GM23338 (cell line): ENCODE measurements around the gene EPHA4. TPM values are rescaled to one million over a fixed set of nuclear protein-coding genes. Genes with fewer than 3 reads are reported as not detected.

Source experiments
- ATAC-seq: fragments of 200-7000 bp; cut with Tn5 transposase; 3 replicates; pipeline ENCODE4 v1.9.1; 2020
- DNase-seq: peaks from one replicate; pipeline ENCODE4 v3.0.0-alpha.2; 2015; ENCODE audit warnings: low spot score
- H2AFZ ChIP-seq: fragments of 200-600 bp; sonication (generic); 2 replicates; pipeline ENCODE4 v1.8.0; 2016; ENCODE audit warnings: antibody characterized with exemption, mild to moderate bottlenecking, moderate library complexity
- H3F3A ChIP-seq: fragments of 200-600 bp; sonication (generic); replicated peaks from 2 replicates; pipeline ENCODE4 v1.8.0; 2017; ENCODE audit warnings: antibody characterized with exemption, mixed run types, low read depth
- H3K27ac ChIP-seq: fragments of 200-600 bp; sonication (generic); 2 replicates; pipeline ENCODE4 v1.6.1; 2016; ENCODE audit warnings: low read depth
- H3K27me3 ChIP-seq: fragments of 200-600 bp; sonication (generic); 2 replicates; pipeline ENCODE4 v1.8.0; 2016; ENCODE audit warnings: mild to moderate bottlenecking, mixed run types, moderate library complexity; ENCODE audit not compliant: insufficient read depth
- H3K36me3 ChIP-seq: fragments of 200-600 bp; sonication (generic); 2 replicates; pipeline ENCODE4 v1.8.0; 2016; ENCODE audit warnings: mild to moderate bottlenecking; ENCODE audit not compliant: insufficient read depth
- H3K4me1 ChIP-seq: fragments of 200-600 bp; sonication (generic); 2 replicates; pipeline ENCODE4 v1.8.0; 2016; ENCODE audit warnings: mild to moderate bottlenecking, moderate library complexity; ENCODE audit not compliant: insufficient read depth
- H3K4me2 ChIP-seq: fragments of 200-600 bp; sonication (generic); 2 replicates; pipeline ENCODE4 v1.7.1; 2017; ENCODE audit warnings: mixed run types
- H3K4me3 ChIP-seq: fragments of 200-600 bp; sonication (generic); 2 replicates; pipeline ENCODE4 v1.6.1; 2016; ENCODE audit warnings: mixed run types
- H3K79me2 ChIP-seq: fragments of 200-600 bp; sonication (generic); replicated peaks from 2 replicates; pipeline ENCODE4 v1.8.0; 2017; ENCODE audit warnings: mild to moderate bottlenecking; ENCODE audit not compliant: insufficient read depth
- H3K9me2 ChIP-seq: fragments of 200-600 bp; sonication (generic); 2 replicates; pipeline ENCODE4 v1.8.0; 2017; ENCODE audit not compliant: insufficient read depth
- H4K20me1 ChIP-seq: fragments of 200-600 bp; sonication (generic); replicated peaks from 2 replicates; pipeline ENCODE4 v1.8.0; 2017; ENCODE audit warnings: mild to moderate bottlenecking; ENCODE audit not compliant: insufficient read depth
- H3K27ac Mint-ChIP-seq: 2 replicates; pipeline ENCODE4 v1.8.0; 2020; ENCODE audit warnings: inconsistent platforms, mild to moderate bottlenecking, moderate library complexity, mixed read lengths
- H3K27me3 Mint-ChIP-seq: 3 replicates; pipeline ENCODE4 v1.8.0; 2022; ENCODE audit warnings: low read depth, mild to moderate bottlenecking, moderate library complexity, mixed read lengths, inconsistent platforms; ENCODE audit not compliant: insufficient read depth, poor library complexity
- H3K36me3 Mint-ChIP-seq: 3 replicates; pipeline ENCODE4 v1.8.0; 2021; ENCODE audit warnings: low read depth, mild to moderate bottlenecking, inconsistent platforms, moderate library complexity, mixed read lengths
- H3K4me1 Mint-ChIP-seq: 3 replicates; pipeline ENCODE4 v1.8.0; 2020; ENCODE audit warnings: mild to moderate bottlenecking, inconsistent platforms, mixed read lengths
- H3K4me3 Mint-ChIP-seq: 3 replicates; pipeline ENCODE4 v1.8.0; 2021; ENCODE audit warnings: moderate library complexity, mild to moderate bottlenecking, inconsistent platforms, mixed read lengths
- H3K9me3 Mint-ChIP-seq: 3 replicates; pipeline ENCODE4 v1.8.0; 2020; ENCODE audit warnings: moderate library complexity, mild to moderate bottlenecking, inconsistent platforms, mixed read lengths
- CREB1 ChIP-seq: fragments of 250-450 bp; sonication (Bioruptor Pico); IDR thresholded peaks from 2 replicates; pipeline ENCODE4 v1.5.0; 2020; ENCODE audit warnings: low read depth, mild to moderate bottlenecking, moderate library complexity
- CTCF ChIP-seq, 2 experiments: fragments of 200-600 bp in 1 of 2; sonication (generic) in 1 of 2; conservative IDR thresholded peaks; 2 replicates each; pipeline versions ENCODE4 v1.5.1 to v1.6.1; 2016 to 2017; ENCODE audit warnings: antibody characterized with exemption in 2 of 2, low read depth in 2 of 2, mild to moderate bottlenecking in 2 of 2, moderate library complexity in 1 of 2
- ETS1 ChIP-seq: IDR thresholded peaks from 2 replicates; pipeline ENCODE4 v1.6.1; 2016; ENCODE audit warnings: antibody characterized with exemption
- EZH2 ChIP-seq: fragments of 200-600 bp; sonication (generic); IDR thresholded peaks from one replicate; pipeline ENCODE4 v1.8.0; 2017; ENCODE audit warnings: antibody characterized with exemption, mild to moderate bottlenecking, low read depth; ENCODE audit not compliant: unreplicated experiment
- EZH2phosphoT487 ChIP-seq: fragments of 200-600 bp; sonication (generic); IDR thresholded peaks from one replicate; pipeline ENCODE4 v1.8.1; 2018; ENCODE audit warnings: antibody characterized with exemption; ENCODE audit not compliant: unreplicated experiment
- JUNB ChIP-seq: IDR thresholded peaks from one replicate; pipeline ENCODE4 v1.6.1; 2016; ENCODE audit warnings: antibody characterized with exemption; ENCODE audit not compliant: unreplicated experiment
- NANOG ChIP-seq: IDR thresholded peaks from 2 replicates; pipeline ENCODE4 v1.6.1; 2016; ENCODE audit warnings: antibody characterized with exemption, borderline replicate concordance
- POLR2AphosphoS5 ChIP-seq: IDR thresholded peaks from 2 replicates; pipeline ENCODE4 v1.6.1; 2016; ENCODE audit warnings: antibody characterized with exemption, low read depth
- REST ChIP-seq: IDR thresholded peaks from one replicate; pipeline ENCODE4 v1.6.1; 2018; ENCODE audit warnings: antibody characterized with exemption; ENCODE audit not compliant: unreplicated experiment
- STAT1 ChIP-seq: IDR thresholded peaks from one replicate; pipeline ENCODE4 v1.6.1; 2016; ENCODE audit warnings: antibody characterized with exemption; ENCODE audit not compliant: unreplicated experiment
- ZNF114 ChIP-seq: fragments of 250-450 bp; sonication (Bioruptor Pico); IDR thresholded peaks from 2 replicates; pipeline ENCODE4 v1.5.0; 2020; ENCODE audit warnings: mild to moderate bottlenecking, moderate library complexity
- ZNF331 ChIP-seq: fragments of 250-450 bp; sonication (Bioruptor Pico); IDR thresholded peaks from 2 replicates; pipeline ENCODE4 v1.5.0; 2020; ENCODE audit warnings: low read depth, mild to moderate bottlenecking, moderate library complexity
- ZNF462 ChIP-seq: fragments of 250-450 bp; sonication (Bioruptor Pico); IDR thresholded peaks from 2 replicates; pipeline ENCODE4 v1.5.0; 2020; ENCODE audit warnings: mild to moderate bottlenecking, moderate library complexity
- polyA plus RNA-seq: library from polyadenylated mRNA; unstranded; fragments of >200 nt; fragmentation: Nextera tagmentation; extraction: Ambion mirVana; gene quantifications from 2 replicates; pipeline ENCODE4 v1.2.1, GENCODE V29; 2016
- total RNA-seq: library from RNA; depleted of rRNA; stranded (reverse); fragments of >200 nt; shearing (Covaris generic); gene quantifications from 2 replicates; pipeline ENCODE4 v1.2.3, GENCODE V29; 2014

EPHA4 gene
- total and polyA plus RNA-seq, 2 experiments from 2014 or later: 4.1 to 6.2 TPM

GRCh38 chr2:221514305-221515040, 57.6 kb downstream of the EPHA4 start:
- H3K36me3 ChIP-seq: no peaks in the 10 kb centered on the region
- no peaks in the 10 kb centered on the region for H3K36me3 Mint-ChIP-seq
- ATAC-seq (no peak), DNase-seq (no peak)
- peaks cover 26% of the 10 kb centered on the region for H3K4me1 Mint-ChIP-seq
- no peaks in the 10 kb centered on the region for H3K9me2 ChIP-seq
- no peaks in the 10 kb centered on the region for H3K9me3 Mint-ChIP-seq
- H4K20me1 ChIP-seq: no peaks in the 10 kb centered on the region; the same call in 1 of the 2 replicates
- no peak overlapping the region for H3K4me3 ChIP-seq
- no peak overlapping the region; the same call in 1 of the 2 replicates for H3K27ac Mint-ChIP-seq
- peaks cover 18% of the 10 kb centered on the region for H3K4me1 ChIP-seq
- TF ChIP-seq EZH2phosphoT487 (no peak), ZNF114 (CRISPR knock-in tag) (no peak), REST (no peak), ETS1 (no peak), EZH2 (no peak), STAT1 (no peak), CTCF (conservative IDR thresholded peaks at IDR 0.05; ENCODE audit: low read depth in 2 of 2) (no peak), ZNF462 (CRISPR knock-in tag) (no peak), POLR2AphosphoS5 (no peak), NANOG (no peak), CREB1 (no peak), ZNF331 (no peak), JUNB (no peak)
- no peaks in the 10 kb centered on the region for H3F3A ChIP-seq
- no peak overlapping the region for H2AFZ ChIP-seq
- no peak overlapping the region for H3K27ac ChIP-seq
- H3K27me3 Mint-ChIP-seq: no peaks in the 10 kb centered on the region
- H3K79me2 ChIP-seq: no peaks in the 10 kb centered on the region
- no peak overlapping the region for H3K4me2 ChIP-seq
- H3K27me3 ChIP-seq: no peaks in the 10 kb centered on the region
- no peak overlapping the region for H3K4me3 Mint-ChIP-seq
